NCI-H1436 (cell line): ENCODE data around the gene PAK2.
"Not testable (repeated sequence)": the region's sequence is repeated elsewhere in the genome, so short reads cannot be mapped to it uniquely, and the experiment has no call there.

Experiments
- DNase-seq: peaks from one replicate; lab custom pipeline; 2025; lab: John Stamatoyannopoulos, UW

PAK2 gene

GRCh38 chr3:196736670-196737374, 2.8 kb upstream of the PAK2 start:
- no peak for DNase-seq

GRCh38 chr3:196737655-196738054, 2.0 kb upstream of the PAK2 start:
- DNase-seq = peak; percentile 9

- DNase-seq = peak; percentile 35
Observed at GRCh38 chr3:196740481-196741248, 1.0 kb downstream of the PAK2 start.

GRCh38 chr3:196741249-196741889, 1.7 kb downstream of the PAK2 start:
- no peak for DNase-seq

DNA sequence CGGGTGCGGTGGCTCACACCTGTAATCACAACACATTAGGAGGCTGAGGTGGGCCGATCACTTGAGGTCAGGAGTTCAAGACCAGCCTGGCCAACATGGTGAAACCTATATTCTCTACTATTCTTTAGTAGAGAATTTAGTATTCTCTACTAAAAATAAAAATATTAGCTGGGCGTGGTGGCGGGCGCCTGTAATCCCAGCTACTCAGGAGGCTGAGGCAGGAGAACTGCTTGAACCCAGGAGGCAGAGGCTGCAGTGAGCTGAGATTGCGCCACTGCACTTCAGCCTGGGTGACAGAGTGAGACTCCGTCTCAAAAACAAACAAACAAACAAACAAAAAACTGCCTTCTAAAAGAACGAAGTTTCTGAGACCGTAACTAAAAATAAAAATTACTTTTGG, 3.9 kb downstream of the PAK2 start:
- DNase-seq = not testable (repeated sequence)

DNA sequence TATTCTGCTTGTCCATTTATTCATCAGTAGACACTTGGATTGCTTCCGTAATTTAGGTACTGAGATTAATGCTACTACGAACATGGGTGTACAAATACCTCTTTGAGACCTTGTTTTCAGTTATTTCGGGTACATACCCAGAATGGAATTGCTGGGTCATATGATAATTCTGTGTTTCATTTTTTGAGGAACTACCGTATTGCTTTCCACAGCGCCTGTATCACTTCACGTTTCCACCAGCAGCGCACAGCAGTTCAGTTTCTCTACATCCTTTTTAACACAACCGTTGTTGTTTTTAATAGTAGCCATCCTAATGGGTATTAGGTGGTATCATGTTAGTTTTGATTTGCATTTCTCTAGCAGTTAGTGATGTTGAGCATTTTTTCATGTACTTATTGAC, 9.5 kb downstream of the PAK2 start:
- no peak for DNase-seq

DNA sequence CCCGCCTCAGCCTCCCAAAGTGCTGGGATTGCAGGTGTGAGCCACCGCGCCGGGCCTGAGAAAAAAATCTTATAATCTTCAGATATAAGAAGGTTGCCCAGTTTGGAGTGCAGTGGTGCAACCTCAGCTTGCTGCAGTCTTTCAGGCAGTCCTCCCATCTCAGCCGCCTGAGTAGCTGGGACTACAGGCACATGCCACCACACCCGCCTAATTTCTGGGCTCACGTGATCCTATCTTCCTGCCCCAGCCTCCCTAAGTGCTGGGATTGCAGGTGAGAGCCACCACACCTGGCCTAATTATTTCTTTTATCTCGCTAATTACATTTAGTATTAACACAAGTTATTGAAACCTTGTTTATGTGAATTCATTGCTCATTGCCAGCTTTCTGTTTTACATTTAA, 13.5 kb downstream of the PAK2 start:
- no peak for DNase-seq

DNA sequence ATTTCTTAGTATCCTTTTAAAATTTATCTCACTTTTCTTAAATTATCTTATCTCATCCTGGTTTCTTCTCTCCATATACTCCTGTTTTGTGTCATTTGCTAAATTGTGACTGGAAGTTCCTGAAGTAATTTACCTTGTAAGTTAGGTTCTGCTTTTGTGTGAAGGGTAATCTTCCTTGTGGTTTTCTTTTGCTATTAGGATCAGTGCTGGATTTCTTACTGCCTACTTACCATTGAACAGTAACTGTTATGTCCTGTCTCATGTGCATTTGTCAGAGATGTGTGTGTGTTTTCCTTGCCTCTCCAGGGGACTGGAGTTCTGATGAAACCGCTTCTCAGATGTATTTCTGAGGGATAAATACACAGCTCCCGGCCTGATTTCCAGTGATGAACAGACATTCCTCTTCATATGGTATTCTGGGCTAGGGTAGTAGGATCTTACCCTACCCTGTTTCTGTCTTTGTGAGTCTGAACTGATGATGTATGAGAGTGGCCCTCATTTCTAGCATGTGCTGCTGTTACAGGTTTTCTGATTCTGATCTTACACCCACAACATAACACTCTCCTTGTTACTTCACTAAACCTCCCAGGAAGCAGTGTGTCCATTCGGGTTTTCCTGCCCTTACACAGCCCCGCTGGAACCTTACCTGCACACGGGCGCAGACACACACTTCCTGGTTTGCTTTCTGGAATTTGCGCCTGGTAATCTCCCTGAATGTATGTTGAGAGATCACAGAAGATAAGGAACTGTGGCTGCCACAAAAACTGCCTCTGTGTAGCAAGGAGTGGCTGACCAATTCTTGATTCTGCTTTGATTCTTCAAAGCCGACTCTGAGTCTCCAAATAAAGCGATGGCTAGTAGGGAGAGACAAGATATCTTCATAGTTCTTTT, 14.7 kb downstream of the PAK2 start:
- DNase-seq = no peak

DNA sequence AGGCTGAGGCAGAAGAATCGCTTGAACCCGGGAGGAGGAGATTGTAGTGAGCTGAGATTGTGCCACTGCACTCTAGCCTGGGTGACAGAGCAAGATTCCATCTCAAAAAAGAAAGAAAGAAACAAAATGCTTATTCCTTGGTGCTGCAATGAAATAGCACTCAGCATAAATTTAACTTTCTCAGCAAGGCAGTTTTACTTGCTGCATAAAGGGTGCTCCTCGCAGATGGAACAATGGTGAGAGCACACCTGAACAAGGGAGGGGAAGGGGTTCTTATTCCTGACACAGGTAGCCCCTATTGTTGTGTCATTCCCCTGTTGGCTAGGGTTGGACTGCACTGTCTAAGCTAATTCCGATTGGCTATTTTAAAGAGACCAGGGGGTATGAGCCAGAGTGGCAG, 17.1 kb downstream of the PAK2 start:
- no peak for DNase-seq

DNA sequence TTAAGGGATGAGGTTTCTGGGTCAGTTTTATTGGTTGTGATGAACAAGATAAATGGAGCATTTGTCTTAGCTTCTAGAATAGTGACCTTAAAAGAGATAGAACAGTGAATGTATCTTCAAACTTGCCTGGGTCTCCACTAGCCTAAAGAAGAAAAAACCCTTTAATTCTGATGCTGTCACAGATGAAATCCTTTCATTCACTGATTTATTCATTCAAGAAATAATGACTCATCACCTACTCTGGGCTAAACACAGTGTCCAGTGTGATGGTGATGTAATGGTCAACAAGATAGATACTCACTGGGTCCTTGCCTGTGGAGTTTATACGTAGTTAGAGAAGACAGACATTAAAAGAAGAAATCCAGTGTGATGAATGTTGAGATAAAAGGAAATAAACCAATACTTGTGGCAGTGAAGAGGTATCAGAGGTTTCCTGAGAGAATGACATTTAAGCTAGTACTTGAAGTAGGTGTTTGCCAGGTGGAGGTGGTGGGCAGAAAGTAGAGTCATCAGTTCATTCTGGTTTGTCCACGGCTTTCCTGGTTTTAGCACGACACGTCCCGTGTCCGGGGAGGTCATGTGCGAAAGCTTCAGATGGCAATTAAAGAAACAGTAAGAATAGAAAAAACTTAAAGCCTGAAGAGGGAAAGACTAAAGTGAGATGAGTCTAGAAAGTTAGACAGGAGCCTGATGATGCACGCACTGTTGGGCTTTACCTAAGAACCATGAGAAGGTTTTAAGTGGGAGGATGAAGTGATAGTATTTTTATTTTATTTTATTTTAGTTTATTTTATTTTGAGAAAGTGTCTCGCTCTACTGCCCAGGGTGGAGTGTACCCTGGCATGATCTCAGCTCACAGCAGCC, 18.5 kb downstream of the PAK2 start:
- no peak for DNase-seq

DNA sequence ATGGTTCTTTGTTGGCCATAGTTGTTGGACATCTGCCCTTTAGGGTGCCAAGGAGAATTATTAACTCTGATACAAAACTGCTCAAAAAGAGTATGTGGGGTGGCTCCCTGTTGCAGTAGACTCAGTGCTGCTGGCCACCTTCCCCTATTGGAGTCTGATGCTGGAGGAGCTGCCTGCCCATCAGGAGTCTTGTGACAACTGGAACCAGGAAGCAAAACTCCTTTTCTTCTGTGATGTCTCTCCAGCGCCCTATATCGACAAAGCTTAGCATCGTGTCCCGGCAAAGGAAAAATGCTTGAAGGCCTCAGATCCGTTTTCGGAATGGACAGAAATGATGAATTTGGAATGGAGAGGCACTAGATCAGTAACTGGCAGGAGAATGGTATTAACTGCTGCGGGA, 23.5 kb downstream of the PAK2 start:
- DNase-seq = no peak

DNA sequence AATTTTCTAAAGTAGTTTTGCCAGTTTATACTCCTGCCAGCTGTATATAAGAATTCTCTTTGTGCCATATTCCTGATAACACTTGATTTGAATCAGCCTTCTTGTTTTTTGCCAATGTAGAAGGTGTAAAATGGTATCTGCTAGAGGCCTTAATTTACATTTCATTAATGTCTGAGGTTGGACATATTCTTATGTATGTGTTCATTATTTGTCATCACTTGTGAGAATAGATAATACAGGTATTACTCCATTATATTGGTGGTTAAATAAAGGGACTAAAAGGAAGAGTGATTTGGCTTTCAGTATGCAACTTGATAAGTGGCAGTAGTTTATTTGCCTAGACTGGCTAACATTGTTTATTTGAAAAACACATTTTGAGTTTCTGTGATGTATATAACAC, 25.8 kb downstream of the PAK2 start:
- no peak for DNase-seq

GRCh38 chr3:196771067-196771466, 31.4 kb downstream of the PAK2 start:
- no peak for DNase-seq

DNA sequence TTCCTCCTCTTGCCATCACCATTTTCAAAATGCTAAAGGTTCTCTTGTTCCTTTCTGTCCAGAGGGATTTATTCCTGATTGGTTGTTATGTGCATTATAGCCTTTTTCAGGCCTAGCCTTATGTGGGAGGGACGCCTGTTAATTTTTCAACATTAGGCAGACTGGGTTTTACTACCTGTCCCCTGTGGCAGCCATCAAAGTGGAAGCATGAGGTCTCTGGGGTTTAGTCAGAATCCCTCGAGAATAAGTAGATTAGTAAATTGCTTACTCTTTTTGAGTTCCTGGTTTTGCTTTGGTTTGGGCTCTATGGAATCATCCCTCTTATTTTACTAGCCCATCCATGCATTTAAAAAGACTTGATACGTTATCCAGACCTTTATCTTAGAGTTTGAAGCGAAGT, 32.4 kb downstream of the PAK2 start:
- DNase-seq = peak; percentile 83

GRCh38 chr3:196772897-196773296, 33.2 kb downstream of the PAK2 start:
- DNase-seq = no peak

DNA sequence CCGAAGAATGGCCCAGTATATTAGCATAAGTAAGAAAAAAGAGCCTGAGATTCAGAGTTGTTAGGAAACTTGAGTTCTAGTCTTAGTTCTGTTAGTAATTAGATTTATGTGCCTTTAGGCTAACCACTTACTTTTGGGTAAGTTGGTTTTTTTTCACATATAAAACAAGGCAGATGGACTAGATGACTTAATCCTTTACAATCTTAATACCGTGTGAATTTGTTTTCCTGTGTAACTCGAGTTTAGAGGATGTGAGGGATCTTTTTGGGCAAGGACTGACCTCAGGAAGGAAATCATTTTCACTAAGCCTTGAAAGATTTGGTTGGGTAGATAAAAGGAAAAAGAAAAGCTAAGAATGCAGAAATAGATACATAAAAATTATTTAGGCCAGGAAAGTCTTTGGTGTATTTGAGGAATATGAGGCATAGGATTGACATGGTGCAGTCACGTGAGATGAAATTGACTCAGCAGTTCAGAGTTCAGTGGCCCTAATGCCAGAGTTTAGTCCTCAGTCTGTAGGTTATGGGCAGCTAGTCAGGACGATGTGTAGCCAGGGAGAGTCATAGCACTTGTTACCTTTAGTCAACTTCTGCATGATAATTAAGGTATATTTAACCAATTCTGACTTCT, 34.6 kb downstream of the PAK2 start:
- DNase-seq = no peak

DNA sequence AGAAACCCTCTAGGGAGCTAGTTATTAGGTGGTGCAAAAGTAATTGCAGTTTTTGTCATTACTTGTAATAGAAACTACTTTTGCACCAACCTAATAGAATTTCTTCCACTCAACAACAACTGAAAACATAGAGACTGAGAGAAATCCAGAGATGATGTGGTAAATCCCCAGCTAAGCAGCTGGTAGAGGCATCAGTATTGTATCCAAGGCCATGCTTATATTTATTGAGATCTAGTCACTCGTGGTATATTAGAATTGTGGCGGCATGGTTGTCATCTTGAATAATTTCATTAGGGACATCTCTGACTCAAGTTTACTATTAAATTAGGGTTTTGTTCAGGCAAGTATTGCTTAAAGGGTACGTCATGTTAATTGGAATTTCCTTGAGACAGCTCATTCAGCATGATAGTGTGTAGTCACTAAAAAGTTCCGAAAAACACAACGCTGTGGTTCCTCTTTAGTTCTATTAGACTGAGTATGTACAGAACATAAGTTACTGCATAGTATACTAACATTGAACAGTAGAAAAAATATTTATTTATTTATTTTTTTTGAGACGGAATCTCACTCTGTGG, 35.3 kb downstream of the PAK2 start:
- DNase-seq = no peak

GRCh38 chr3:196775938-196776337, 36.3 kb downstream of the PAK2 start:
- no peak for DNase-seq

GRCh38 chr3:196777836-196778235, 38.2 kb downstream of the PAK2 start:
- no peak for DNase-seq

DNA sequence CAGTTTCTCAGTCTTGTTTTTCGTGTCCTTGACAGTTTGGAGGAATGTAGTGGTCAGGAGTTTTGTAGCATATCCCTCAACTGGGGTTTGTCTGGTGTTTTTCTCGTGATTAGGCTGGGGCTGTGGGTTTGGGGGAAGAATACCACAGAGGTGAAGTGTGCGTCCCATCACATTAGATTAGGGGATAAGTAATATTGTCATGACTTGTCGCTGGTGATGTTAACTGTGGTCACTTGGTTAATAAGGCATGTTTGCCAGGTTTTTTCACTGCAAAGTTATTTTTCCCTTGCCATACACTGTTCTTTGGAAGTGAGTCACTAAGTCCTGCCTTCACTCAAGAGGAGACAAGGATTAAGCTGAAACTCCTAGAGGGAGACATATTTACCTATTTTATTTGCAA, 39.1 kb downstream of the PAK2 start:
- no peak for DNase-seq
